ENCODE measurements around the gene DNAH2.

Gene DNAH2

GRCh38 chr17:7774055-7774521 lies 56.5 kb downstream of the DNAH2 start:
- no peaks in the 10 kb centered on the region for H3K27me3 ChIP-seq (ENCODE audit: control insufficient read depth, insufficient read depth, low read length)
- H3K27ac ChIP-seq (ENCODE audit: low read depth, low read length): no peak overlapping the region

DNA sequence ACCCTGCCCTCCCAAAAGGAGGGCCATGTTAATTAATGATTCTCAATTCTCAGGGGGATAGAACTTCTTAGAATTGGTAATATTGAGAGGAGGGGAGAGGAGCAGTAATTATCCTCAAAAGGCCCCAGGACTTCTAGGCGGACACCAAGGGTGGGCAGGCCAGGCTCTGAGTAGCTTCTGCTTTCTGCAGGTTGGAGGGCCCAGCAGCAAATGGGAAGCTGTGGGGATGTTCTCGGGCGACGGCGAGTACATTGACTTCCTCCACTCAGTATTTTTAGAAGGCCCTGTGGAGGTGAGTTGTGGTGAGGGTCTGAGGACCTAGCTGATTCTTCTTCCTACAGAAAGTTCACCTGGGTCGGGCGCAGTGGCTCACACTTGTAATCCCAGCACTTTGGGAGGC lies 57.5 kb downstream of the DNAH2 start:
- Histone ChIP-seq H3K27ac (ENCODE audit: low read depth, low read length) (no peak overlapping the region), H3K27me3 (ENCODE audit: control insufficient read depth, insufficient read depth, low read length) (no peaks in the 10 kb centered on the region), H3K4me1 (ENCODE audit: control insufficient read depth, insufficient read depth, low read length) (no peaks in the 10 kb centered on the region), H3K4me3 (ENCODE audit: low read length) (no peak overlapping the region), H3K36me3 (ENCODE audit: control insufficient read depth, insufficient read depth, low read length) (no peaks in the 10 kb centered on the region), H3K9ac (ENCODE audit: low read length) (no peak overlapping the region)

More at GRCh38 chr17:7774055-7774521, 56.5 kb downstream of the DNAH2 start:
- Histone ChIP-seq H3K36me3 (ENCODE audit: control insufficient read depth, insufficient read depth, low read length) (no peaks in the 10 kb centered on the region), H3K9ac (ENCODE audit: low read length) (no peak overlapping the region), H3K4me1 (ENCODE audit: control insufficient read depth, insufficient read depth, low read length) (no peaks in the 10 kb centered on the region), H3K4me3 (ENCODE audit: low read length) (no peak overlapping the region)

GRCh38 chr17:7777017-7777416 lies 59.5 kb downstream of the DNAH2 start:
- Histone ChIP-seq H3K9ac (ENCODE audit: low read length) (no peak overlapping the region), H3K4me1 (ENCODE audit: control insufficient read depth, insufficient read depth, low read length) (no peaks in the 10 kb centered on the region), H3K36me3 (ENCODE audit: control insufficient read depth, insufficient read depth, low read length) (no peaks in the 10 kb centered on the region), H3K27me3 (ENCODE audit: control insufficient read depth, insufficient read depth, low read length) (peaks cover 2% of the 10 kb centered on the region), H3K27ac (ENCODE audit: low read depth, low read length) (no peak overlapping the region), H3K4me3 (ENCODE audit: low read length) (no peak overlapping the region)

DNA sequence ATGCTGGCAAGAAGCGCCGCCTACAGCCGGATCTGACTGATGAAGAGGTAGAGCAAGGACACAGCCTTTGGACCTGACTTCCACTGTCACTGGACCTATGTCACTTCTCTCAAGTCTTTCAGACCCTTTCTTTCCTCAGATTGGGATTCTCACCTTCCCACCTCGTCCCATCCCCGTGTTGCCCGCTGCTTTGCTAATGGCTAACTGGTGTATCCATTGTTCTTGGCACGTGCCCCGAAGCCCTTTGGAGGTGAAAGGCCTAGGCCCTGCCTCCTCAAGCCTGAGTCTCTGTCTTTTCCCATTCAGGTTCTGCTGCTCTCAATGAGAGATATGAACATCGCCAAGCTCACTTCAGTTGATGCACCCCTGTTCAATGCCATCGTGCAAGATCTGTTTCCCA lies 63.2 kb downstream of the DNAH2 start:
- Histone ChIP-seq H3K27ac (ENCODE audit: low read depth, low read length) (no peak overlapping the region), H3K27me3 (ENCODE audit: control insufficient read depth, insufficient read depth, low read length) (peaks cover 2% of the 10 kb centered on the region), H3K36me3 (ENCODE audit: control insufficient read depth, insufficient read depth, low read length) (no peaks in the 10 kb centered on the region), H3K4me3 (ENCODE audit: low read length) (no peak overlapping the region), H3K9ac (ENCODE audit: low read length) (no peak overlapping the region), H3K4me1 (ENCODE audit: control insufficient read depth, insufficient read depth, low read length) (no peaks in the 10 kb centered on the region)

DNA sequence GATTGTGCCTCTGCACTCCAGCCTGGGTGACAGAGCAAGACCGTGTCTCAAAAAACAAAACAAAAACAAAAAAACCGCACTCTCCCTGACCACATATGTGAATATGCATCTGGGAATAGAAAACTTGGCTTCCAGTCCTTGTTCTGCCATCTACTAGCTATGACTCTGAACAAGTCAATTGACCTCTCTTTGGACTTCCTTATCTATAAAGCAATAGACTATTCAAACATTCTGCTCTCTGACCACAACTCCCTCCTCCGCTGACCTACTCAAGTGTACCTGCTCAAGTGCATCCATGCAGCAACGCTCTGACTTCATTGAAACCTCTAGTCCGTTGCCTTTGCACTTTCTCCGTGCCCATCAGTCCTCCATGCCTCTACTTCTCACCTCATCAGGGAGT lies 63.9 kb downstream of the DNAH2 start:
- no peaks in the 10 kb centered on the region for H3K4me1 ChIP-seq (ENCODE audit: control insufficient read depth, insufficient read depth, low read length)
- H3K4me3 ChIP-seq (ENCODE audit: low read length): no peak overlapping the region
- peaks cover 2% of the 10 kb centered on the region for H3K27me3 ChIP-seq (ENCODE audit: control insufficient read depth, insufficient read depth, low read length)
- no peaks in the 10 kb centered on the region for H3K36me3 ChIP-seq (ENCODE audit: control insufficient read depth, insufficient read depth, low read length)
- H3K9ac ChIP-seq (ENCODE audit: low read length): no peak overlapping the region
- no peak overlapping the region for H3K27ac ChIP-seq (ENCODE audit: low read depth, low read length)

GRCh38 chr17:7782240-7782639 lies 64.7 kb downstream of the DNAH2 start:
- H3K9ac ChIP-seq (ENCODE audit: low read length): no peak overlapping the region
- peaks cover 2% of the 10 kb centered on the region for H3K27me3 ChIP-seq (ENCODE audit: control insufficient read depth, insufficient read depth, low read length)
- H3K36me3 ChIP-seq (ENCODE audit: control insufficient read depth, insufficient read depth, low read length): no peaks in the 10 kb centered on the region
- H3K27ac ChIP-seq (ENCODE audit: low read depth, low read length): no peak overlapping the region
- H3K4me3 ChIP-seq (ENCODE audit: low read length): no peak overlapping the region
- H3K4me1 ChIP-seq (ENCODE audit: control insufficient read depth, insufficient read depth, low read length): no peaks in the 10 kb centered on the region

DNA sequence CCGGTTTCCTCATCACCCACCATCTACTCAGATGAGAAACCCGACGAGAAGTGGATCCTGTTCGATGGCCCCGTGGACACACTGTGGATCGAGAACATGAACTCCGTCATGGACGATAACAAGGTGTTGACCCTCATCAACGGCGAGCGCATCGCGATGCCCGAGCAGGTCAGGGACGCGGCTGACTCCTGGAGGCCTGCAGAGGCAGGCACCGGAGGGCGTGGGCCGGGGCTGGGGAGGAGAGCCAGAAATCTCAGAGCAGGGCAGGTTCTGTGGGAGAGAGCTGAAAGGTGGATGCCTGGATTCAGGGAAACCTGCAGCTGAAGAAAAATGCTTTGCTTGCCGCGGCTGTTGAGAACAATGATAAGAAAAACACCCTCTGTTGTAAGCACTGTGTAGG lies 69.3 kb downstream of the DNAH2 start:
- Histone ChIP-seq H3K27me3 (ENCODE audit: control insufficient read depth, insufficient read depth, low read length) (no peaks in the 10 kb centered on the region), H3K27ac (ENCODE audit: low read depth, low read length) (no peak overlapping the region), H3K4me3 (ENCODE audit: low read length) (no peak overlapping the region), H3K36me3 (ENCODE audit: control insufficient read depth, insufficient read depth, low read length) (no peaks in the 10 kb centered on the region), H3K9ac (ENCODE audit: low read length) (no peak overlapping the region), H3K4me1 (ENCODE audit: control insufficient read depth, insufficient read depth, low read length) (no peaks in the 10 kb centered on the region)

DNA sequence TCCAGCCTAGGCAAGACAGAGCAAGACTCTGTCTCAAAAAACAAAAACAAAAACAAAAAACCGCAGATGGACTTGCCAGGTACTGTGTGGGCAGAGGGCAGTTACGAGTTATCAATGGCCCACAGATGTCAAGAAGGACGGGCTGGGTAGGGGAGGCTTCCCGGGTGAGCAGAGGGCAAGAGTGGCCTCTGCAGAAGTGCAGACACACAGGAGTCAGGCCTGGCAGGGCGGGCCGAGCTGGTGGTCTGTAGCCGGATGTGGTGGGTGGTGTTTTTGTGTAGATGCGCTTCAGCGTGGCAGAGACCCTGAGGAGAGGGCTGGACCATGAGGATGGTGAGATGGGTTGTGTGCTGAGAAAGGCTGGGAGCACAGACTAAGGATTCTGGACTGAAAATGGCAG lies 71.6 kb downstream of the DNAH2 start:
- H3K27me3 ChIP-seq (ENCODE audit: control insufficient read depth, insufficient read depth, low read length): no peaks in the 10 kb centered on the region
- H3K9ac ChIP-seq (ENCODE audit: low read length): no peak overlapping the region
- H3K4me1 ChIP-seq (ENCODE audit: control insufficient read depth, insufficient read depth, low read length): no peaks in the 10 kb centered on the region
- no peak overlapping the region for H3K4me3 ChIP-seq (ENCODE audit: low read length)
- H3K36me3 ChIP-seq (ENCODE audit: control insufficient read depth, insufficient read depth, low read length): no peaks in the 10 kb centered on the region
- no peak overlapping the region for H3K27ac ChIP-seq (ENCODE audit: low read depth, low read length)

DNA sequence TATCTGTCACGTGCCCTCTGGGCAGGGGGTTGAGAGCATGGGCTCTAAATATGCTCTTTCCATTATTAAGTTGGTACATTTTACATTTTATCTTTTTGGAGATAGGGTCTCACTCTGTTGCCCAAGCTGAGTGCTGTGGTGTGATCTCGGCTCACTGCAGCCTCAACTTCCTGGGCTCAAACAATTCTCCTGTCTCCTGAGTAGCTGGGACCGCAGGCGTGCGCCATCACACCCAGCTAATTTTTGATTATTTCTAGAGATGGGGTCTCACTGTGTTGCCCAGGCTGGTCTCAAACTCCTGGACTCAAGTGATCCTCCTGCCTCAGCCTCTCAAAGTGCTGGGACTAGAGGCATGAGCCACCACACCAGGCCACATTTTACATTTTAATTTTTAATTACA lies 72.6 kb downstream of the DNAH2 start:
- Histone ChIP-seq H3K27me3 (ENCODE audit: control insufficient read depth, insufficient read depth, low read length) (no peaks in the 10 kb centered on the region), H3K9ac (ENCODE audit: low read length) (no peak overlapping the region), H3K4me3 (ENCODE audit: low read length) (no peak overlapping the region), H3K27ac (ENCODE audit: low read depth, low read length) (no peak overlapping the region), H3K36me3 (ENCODE audit: control insufficient read depth, insufficient read depth, low read length) (no peaks in the 10 kb centered on the region), H3K4me1 (ENCODE audit: control insufficient read depth, insufficient read depth, low read length) (no peaks in the 10 kb centered on the region)

- Histone ChIP-seq H3K4me3 (ENCODE audit: low read length) (no peak overlapping the region), H3K27ac (ENCODE audit: low read depth, low read length) (no peak overlapping the region), H3K27me3 (ENCODE audit: control insufficient read depth, insufficient read depth, low read length) (no peaks in the 10 kb centered on the region), H3K4me1 (ENCODE audit: control insufficient read depth, insufficient read depth, low read length) (no peaks in the 10 kb centered on the region), H3K36me3 (ENCODE audit: control insufficient read depth, insufficient read depth, low read length) (no peaks in the 10 kb centered on the region), H3K9ac (ENCODE audit: low read length) (no peak overlapping the region)
Measured at GRCh38 chr17:7792611-7793010, 75.1 kb downstream of the DNAH2 start.

DNA sequence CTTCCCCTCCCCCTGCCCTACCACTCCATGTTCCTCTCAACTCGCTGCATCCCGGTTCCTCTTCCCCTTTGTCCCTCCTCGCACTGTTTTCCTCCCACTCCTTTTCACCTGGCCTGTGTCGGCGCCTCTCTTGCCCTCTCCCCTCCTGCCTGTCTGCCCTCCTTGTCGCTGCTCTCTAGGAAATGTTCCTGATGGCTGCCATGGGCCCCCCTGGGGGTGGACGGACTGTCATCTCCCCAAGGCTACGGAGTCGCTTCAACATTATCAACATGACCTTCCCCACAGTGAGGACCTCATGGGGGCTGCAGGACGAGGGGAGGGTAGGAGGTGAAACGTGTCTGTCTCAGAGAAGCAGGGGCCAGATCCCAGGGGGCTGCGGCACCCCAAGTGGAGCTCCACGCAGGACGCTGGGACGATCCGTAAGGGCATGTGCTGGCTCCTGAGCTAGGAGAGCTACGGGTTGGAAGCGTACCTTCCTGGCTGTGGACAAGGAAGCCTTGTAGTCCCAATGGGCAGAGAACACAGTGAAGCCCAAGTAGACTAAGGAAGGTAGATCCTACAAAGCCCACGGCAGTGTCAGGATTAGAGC lies 76.6 kb downstream of the DNAH2 start:
- Histone ChIP-seq H3K4me1 (ENCODE audit: control insufficient read depth, insufficient read depth, low read length) (no peaks in the 10 kb centered on the region), H3K36me3 (ENCODE audit: control insufficient read depth, insufficient read depth, low read length) (no peaks in the 10 kb centered on the region), H3K27ac (ENCODE audit: low read depth, low read length) (no peak overlapping the region), H3K27me3 (ENCODE audit: control insufficient read depth, insufficient read depth, low read length) (no peaks in the 10 kb centered on the region), H3K4me3 (ENCODE audit: low read length) (no peak overlapping the region), H3K9ac (ENCODE audit: low read length) (no peak overlapping the region)

DNA sequence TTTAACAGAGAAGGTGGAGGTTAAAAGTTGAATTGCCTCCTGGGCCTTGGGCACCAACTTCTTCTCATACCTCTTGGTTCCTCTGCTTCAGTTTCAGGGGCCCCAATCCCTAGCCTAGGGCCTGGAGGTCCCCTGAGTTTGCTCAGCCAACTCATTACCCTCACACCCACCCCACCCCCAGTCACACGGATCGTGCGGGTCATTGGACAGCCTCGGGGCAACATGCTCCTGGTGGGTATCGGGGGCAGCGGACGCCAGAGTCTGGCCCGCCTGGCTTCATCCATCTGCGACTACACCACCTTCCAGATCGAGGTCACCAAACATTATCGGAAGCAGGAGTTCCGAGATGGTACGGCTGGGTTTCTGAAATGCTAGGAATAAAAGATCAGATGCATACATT lies 80.4 kb downstream of the DNAH2 start:
- Histone ChIP-seq H3K27me3 (ENCODE audit: control insufficient read depth, insufficient read depth, low read length) (no peaks in the 10 kb centered on the region), H3K4me3 (ENCODE audit: low read length) (no peak overlapping the region), H3K27ac (ENCODE audit: low read depth, low read length) (no peak overlapping the region), H3K4me1 (ENCODE audit: control insufficient read depth, insufficient read depth, low read length) (no peaks in the 10 kb centered on the region), H3K9ac (ENCODE audit: low read length) (no peak overlapping the region), H3K36me3 (ENCODE audit: control insufficient read depth, insufficient read depth, low read length) (no peaks in the 10 kb centered on the region)

- H3K36me3 ChIP-seq (ENCODE audit: control insufficient read depth, insufficient read depth, low read length): no peaks in the 10 kb centered on the region
- H3K27ac ChIP-seq (ENCODE audit: low read depth, low read length): no peak overlapping the region
- H3K9ac ChIP-seq (ENCODE audit: low read length): no peak overlapping the region
- no peak overlapping the region for H3K4me3 ChIP-seq (ENCODE audit: low read length)
- no peaks in the 10 kb centered on the region for H3K4me1 ChIP-seq (ENCODE audit: control insufficient read depth, insufficient read depth, low read length)
- H3K27me3 ChIP-seq (ENCODE audit: control insufficient read depth, insufficient read depth, low read length): no peaks in the 10 kb centered on the region
Measured at GRCh38 chr17:7798839-7799238, 81.3 kb downstream of the DNAH2 start.

All from rectal smooth muscle tissue (tissue), 1 donor.